ENCODE data around the gene PXDN.
"Not testable (repeated sequence)": the region's sequence is repeated elsewhere in the genome, so short reads cannot be mapped to it uniquely, and the experiment has no call there.

Gene PXDN, protein sequence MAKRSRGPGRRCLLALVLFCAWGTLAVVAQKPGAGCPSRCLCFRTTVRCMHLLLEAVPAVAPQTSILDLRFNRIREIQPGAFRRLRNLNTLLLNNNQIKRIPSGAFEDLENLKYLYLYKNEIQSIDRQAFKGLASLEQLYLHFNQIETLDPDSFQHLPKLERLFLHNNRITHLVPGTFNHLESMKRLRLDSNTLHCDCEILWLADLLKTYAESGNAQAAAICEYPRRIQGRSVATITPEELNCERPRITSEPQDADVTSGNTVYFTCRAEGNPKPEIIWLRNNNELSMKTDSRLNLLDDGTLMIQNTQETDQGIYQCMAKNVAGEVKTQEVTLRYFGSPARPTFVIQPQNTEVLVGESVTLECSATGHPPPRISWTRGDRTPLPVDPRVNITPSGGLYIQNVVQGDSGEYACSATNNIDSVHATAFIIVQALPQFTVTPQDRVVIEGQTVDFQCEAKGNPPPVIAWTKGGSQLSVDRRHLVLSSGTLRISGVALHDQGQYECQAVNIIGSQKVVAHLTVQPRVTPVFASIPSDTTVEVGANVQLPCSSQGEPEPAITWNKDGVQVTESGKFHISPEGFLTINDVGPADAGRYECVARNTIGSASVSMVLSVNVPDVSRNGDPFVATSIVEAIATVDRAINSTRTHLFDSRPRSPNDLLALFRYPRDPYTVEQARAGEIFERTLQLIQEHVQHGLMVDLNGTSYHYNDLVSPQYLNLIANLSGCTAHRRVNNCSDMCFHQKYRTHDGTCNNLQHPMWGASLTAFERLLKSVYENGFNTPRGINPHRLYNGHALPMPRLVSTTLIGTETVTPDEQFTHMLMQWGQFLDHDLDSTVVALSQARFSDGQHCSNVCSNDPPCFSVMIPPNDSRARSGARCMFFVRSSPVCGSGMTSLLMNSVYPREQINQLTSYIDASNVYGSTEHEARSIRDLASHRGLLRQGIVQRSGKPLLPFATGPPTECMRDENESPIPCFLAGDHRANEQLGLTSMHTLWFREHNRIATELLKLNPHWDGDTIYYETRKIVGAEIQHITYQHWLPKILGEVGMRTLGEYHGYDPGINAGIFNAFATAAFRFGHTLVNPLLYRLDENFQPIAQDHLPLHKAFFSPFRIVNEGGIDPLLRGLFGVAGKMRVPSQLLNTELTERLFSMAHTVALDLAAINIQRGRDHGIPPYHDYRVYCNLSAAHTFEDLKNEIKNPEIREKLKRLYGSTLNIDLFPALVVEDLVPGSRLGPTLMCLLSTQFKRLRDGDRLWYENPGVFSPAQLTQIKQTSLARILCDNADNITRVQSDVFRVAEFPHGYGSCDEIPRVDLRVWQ (N-terminal part only)

DNA sequence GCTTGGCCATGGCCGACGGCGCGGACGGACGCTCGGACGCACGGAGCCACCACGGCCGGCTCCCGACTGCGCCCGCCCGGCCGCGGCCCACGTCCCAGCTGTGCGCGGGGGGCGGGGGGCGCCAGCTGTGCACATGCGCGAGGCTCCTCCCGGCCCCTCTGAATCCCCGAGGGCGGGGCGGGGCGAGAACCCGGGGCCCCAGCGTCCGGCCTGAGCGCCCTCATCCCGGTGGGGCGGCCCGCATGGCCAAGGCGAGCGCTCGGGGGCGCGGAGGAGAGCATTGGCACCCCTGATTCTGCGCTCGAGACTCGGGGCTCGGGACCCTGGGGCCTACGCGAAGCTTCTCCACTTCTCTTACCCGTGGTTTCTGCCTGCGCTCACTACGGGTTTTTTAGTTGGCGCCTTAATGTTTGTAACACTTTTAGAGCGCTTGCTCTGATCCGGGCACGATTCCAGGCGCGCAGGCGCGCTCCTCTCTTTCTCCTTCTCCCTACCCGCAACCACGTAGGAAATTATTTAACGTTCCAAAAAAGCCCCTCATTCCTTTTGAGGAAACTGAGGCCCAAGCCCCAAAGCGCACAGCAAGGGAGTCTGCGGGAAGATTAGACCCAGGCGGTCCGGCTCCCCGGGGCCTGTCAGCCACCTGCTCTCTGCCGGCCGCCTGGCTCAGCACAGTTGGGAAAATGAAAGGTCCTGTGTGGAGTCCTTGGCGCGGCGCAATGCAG, at the start of gene PXDN:
TSS of gene PXDN (minus strand) at position 70 of the 725 bp plus-strand sequence. CDS start at position 10, 60 bp downstream.
- no peak for DNase-seq (ENCODE audit: low read depth, low spot score)

DNA sequence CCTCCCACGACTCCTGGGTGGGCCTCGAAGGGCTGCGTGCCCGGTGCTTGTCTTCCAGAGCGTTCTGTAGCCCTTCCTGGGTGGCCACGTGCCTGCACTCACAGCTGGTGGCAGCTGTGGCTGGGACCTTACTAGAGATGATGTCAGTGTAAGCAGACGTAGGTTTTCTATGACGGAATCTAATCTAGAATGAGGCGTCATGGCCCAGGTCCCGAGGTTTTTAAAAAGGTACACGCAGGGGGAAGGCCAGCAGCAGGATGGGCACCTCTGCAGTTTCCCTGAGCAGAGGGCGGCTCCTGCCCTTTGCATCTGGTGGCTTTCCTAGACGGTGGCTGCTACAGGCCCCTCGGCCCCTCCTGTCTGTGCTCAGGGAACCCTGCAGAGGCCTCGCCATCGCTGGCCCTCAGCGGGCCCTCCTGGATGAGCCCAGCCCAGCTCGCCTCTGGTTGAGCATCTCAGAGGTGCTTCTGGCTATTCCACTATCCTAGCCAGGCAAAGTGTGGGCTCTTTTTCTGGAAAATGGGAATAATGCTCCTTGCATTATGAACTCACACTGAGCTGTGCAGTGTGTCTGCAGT, 49.6 kb upstream of the PXDN start:
- DNase-seq (ENCODE audit: low read depth, low spot score): no peak

DNA sequence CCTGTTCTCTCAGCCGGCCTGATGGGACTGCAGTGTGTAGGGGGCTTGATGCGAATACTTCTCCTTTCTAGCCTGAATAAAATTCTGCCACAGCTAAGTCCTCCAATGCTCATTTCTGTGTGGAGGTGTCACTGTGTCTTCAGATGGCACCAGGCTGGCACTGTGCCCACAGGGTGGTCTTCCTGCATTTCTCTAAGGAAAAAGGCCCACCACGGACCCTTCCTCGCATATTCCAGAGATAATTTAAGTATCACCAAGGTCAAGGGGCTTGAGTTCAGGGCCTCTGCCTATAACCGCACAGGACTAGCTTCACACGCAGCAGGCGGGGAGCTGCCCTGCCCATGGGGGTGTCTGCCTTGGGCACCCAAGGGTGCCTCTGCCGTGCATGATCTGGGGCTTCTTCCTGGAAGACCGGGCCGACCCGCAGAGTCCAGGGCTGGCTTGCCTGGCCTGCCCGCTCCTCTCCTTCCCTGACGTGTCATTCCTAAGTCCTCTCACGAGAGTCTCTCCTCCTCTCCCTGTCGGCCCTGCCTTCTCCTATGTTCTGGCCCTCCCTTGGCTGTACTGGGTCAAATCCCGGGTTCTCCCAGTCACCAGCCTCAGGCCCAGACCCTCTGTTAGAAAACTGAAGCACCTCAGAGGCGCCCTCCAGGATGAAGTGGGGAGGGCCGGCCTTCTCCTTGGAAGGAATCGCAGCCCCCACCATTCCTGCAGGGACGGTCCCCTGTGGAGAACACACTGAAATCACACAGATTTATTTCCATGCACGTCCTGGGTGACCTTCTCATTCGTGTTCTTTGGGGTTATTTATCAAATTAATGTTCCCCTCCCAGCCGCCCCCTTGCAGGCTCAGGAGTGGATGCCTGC, 48.9 kb upstream of the PXDN start:
- DNase-seq (ENCODE audit: low read depth, low spot score): no peak

DNA sequence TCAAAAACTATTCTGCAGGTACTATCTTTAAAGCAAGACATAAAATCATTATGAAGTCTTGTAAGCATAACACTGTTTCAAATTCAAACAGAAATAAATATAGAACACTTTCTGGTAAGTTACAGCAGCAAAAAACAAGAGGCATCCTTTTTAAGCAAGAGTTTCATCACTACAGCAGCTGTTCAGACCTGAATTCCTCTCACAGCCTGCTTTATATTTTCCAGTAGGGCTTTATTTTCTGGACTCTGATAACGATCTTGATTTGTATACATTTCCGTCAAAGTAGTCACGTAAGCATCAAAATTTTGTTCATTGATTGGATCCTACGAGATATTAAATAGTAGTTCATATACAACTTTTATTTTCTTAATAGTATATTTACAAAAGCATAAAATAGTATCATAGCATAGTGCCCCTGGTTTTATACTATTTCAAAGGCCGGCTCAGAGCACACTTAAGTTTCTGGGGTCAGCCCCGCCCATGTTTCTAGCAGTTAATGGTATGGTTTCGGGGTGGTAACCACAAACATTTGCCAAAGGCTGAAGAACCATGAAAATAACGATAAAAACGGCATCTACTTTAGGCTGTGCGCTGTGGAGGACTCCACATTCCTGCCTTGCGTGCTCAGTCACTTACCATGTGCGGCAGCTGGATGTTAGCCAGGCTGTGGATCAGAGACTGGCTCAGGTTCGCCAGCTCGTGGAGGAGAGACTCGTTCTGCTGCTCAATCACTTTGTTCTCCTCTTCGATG, 47.5 kb upstream of the PXDN start:
- no peak for DNase-seq (ENCODE audit: low read depth, low spot score)

DNA sequence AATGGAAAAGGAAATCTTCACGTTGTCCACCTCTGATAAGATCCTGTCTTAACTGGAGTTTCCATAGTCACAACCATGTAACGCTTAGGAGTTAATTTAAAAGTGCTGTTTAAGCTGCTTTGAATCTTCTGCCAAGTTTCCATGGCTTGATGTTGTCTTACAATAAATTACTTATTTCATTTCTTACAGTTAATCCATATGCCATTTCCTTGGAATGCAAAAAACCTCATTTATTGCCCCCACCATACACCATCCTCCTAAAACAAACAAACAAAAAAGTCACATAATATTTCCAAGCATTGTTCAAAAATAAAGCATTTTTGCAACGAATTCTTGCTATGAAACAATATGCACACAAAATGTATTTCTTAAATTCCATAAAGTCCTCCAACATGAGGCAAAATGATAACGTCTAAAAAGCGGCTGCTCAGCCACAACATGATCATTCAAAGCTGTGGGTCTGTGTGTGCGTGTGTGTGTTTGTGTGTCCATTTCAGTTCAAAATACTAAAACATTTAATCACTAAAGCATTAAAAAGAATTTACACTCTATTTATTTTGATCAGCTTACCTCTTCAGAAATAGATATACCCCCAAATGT, 46.8 kb upstream of the PXDN start:
- no peak for DNase-seq (ENCODE audit: low read depth, low spot score)

DNA sequence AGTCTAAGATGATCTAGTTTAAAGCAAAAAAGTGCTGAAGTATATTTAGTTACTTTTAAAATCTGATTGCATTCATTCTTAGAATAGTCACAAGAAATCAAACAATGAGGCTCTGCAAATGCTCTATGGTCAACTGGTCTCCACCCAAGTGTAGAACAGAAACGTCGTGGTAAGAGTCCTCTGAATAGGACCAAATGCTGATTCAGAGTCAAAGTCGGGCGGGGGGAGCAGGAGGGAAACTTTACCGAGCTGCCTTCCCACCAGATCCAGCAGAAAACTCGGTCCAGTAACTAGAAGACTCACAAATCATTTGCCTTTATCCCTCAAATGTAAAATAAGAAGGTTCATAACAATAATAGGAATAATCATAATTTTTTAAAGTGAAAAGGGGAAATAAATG, 46.2 kb upstream of the PXDN start:
- DNase-seq (ENCODE audit: low read depth, low spot score): no peak

DNA sequence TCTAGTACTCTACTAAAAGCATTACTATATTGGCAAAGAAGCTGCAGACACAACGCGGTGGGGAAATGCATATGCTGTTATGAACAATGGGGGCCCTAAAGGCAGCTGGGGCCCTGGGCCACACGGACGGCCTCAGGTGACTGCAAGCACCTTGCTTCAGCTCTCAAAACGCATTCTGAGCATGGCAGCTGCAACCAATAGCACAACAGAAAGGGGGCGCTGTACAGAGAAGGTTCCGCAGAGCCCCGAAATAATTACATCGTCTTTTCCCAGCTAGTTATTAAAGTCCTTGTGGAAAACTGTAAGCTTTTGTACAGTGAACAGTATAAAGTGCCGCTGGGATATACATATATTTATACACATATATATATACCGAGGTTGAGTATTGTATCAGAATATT, 45.3 kb upstream of the PXDN start:
- no peak for DNase-seq (ENCODE audit: low read depth, low spot score)

DNA sequence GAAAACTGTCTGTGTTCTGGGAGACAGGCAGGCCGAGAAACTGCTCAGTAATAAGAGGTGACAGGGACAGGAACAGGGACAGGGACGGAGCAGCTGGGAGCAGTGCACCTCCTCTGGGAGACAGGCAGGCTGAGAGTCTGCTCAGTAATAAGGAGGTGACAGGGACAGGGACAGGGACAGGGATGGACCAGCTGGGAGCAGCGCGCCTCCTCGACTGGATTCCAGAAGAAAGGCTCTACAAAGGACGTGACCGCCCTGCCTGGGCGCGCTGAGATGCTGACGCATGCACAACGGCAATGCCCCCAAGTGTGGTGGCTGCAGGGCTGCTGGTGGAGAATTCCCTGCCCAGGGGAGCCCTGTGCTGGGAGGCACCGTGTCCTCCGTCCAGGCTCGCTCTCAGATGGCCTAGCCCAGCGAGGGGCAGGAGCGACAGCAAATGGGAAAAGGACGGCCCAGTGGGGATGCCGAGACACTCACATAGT, 44.2 kb upstream of the PXDN start:
- no peak for DNase-seq (ENCODE audit: low read depth, low spot score)

DNA sequence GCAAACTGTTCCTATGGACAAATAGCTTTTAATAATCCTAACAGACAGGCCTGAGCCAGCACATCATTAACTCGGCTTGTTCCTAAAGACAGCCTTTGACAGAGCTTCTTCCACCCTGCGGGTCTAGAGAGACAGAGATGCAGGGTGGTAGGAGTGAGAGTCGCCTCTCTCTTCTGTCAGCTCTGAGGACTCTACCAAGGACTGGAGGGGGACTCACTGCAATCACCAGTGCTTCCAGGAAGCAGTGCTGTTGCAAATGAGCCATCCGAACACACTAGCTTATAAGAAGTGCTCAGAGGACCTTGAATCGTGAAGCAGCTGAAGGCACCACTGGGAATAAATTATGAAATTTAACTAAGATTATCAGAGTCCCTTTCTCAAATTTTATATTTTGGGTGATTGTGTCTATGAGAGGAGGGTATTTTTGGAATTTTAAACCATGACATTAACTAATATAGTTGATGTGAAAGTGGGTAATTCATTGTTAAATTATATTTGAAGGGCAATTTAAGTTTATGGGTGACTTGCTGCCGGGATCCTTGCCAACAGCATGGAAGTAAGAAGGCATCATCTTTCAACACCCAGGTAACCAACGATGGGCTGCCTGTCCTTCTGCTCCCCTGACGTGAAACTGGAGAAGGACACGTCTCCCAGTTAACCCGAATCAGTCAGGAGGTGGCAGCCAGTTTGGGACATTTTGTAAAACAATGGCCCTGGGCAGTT, 43.6 kb upstream of the PXDN start:
- no peak for DNase-seq (ENCODE audit: low read depth, low spot score)

DNA sequence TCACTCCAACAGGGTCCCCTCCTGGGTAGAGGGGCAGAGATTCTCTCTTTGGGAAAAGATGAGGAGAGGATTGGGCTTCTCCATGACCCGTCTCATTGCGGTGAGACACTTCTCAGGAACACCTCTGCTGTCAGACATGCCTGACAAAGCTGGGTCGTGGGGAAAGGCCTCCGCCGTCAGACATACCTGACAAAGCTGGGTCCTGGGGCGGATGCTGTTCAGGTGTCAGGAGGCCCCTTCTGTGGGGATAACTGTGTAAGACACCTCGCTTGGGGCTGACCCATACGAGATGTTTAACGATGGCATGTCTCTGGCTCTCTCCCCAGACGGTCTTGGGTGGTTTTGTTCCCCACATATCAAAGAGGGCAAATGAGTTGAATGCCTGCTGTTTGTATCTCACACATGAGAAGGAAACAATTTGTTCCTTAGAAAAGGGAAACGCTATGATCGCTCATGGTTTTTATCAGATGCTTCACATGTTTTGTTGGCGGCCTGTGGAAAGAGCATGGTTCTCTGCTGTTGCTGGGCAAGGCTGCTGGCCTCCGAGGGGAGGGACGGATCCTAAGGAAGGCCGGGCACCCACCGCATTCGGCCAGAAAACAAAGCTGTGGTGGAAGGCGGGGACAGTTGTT, 40.8 kb upstream of the PXDN start:
- DNase-seq (ENCODE audit: low read depth, low spot score): no peak

DNA sequence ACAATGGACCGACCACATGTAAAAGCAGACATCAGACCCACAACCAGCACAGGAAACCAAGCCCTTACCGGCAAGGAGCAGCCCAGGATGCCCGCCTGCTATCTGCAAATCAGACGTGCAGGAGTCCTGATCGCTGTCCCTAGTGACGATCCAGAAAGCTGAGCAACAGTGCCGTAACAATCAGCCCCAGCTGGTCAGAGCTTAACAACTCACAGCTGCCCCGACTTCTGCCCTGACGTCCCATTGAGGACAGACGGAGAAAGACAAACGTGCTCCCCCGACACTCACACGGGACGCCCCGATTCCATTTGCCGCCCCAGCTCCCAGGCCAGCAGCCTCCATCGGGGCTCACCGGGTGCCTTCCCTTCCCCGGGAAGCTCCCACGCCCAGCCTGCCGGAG, 39.8 kb upstream of the PXDN start:
- DNase-seq (ENCODE audit: low read depth, low spot score): no peak

DNA sequence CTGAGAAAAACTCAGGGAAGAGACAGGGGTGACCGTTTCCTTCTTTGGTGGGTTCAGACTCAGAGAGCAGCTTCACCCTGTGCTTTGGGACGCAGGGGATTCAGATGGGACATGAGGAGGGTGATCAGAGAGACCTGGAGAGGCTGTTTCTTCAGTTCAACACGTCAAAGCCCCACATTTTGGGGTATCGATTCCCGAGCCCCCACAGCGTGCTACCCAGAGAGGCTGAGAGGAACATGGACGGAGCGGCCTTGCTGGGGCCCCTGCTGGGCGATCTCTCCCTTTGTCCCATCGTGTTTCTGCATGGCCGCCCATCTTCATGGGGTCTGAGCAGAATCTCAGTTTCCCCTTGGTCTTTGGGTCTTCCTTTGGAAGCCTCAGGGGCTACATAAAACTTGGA, 38.2 kb upstream of the PXDN start:
- DNase-seq (ENCODE audit: low read depth, low spot score): no peak

DNA sequence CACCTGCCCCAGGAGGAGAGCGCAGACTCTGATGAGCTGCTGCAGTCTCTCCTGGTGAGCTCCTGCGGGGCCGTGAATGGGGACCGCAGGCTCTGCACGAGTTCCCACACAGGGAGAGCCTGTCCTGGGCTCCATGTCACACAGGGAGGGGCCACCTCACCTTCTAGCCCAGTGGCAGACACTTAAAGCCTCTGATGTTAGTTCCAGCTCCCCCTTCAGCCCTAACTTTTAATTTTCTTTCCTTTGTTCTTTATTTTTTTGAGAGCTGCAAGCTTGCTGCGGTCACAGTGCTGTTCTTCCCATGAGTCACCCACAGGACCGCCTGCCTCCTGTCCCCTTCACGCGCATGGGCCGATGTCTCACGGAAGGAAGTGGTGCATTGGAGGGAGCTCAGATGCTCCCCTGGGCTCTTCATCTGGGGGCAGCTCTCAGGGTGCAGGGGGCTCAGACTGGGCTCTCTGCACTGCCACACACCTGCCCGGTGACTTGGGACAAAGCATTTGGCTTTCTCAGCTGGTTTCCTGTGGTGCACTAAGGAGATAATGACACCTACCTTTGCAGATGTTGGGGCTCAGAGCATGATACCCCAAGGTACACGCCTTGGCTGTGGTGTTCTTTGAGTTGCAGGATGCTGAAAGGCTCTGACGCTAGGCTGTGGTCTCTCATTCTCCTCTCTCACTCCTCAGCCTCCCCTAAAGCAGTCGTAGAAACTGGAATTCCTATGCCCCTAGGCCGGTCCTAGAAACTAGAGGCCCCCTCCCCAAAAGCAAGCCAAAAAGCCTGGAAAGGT, 37.2 kb upstream of the PXDN start:
- no peak for DNase-seq (ENCODE audit: low read depth, low spot score)

DNA sequence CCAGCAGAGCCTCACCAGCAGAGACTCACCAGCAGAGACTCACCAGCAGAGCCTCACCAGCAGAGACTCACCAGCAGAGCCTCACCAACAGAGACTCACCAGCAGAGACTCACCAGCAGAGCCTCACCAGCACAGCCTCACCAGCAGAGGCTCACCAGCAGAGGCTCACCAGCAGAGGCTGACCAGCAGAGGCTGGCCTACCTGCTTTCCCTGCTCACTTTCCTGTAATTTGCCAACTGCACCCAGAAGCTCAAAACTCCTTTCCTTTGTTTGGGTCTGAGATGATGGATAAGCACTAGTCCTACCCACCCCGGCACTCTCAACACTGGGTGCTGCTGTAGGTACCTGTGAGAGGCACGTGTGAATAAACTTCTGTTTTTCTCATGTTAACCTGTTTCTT, 36.4 kb upstream of the PXDN start:
- no peak for DNase-seq (ENCODE audit: low read depth, low spot score)

DNA sequence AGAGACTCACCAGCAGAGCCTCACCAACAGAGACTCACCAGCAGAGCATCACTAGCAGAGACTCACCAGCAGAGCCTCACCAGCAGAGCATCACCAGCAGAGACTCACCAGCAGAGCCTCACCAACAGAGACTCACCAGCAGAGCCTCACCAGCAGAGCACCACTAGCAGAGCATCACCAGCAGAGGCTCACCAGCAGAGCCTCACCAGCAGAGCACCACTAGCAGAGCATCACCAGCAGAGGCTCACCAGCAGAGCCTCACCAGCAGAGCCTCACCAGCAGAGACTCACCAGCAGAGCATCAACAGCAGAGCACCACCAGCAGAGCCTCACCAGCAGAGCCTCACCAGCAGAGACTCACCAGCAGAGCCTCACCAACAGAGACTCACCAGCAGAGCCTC, 35.7 kb upstream of the PXDN start:
- DNase-seq (ENCODE audit: low read depth, low spot score): not testable (repeated sequence)

DNA sequence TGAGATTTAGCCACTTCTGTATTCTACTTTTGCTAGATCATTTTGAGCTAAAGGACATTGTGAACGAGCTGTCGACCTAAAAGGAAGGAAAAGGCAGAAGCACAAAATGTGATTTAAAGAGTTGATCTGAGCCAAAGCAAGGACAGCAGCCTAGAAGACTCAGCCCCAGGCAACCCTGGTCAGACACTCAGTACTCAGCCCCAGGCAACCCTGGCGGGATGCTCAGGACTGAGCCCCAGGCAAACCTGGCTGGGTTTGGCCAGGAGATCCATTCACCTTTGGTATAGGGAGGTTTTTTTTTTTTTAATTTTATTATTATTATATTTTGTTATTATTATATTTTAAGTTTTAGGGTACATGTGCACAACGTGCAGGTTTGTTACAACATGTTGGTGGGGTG, 34.3 kb upstream of the PXDN start:
- no peak for DNase-seq (ENCODE audit: low read depth, low spot score)

DNA sequence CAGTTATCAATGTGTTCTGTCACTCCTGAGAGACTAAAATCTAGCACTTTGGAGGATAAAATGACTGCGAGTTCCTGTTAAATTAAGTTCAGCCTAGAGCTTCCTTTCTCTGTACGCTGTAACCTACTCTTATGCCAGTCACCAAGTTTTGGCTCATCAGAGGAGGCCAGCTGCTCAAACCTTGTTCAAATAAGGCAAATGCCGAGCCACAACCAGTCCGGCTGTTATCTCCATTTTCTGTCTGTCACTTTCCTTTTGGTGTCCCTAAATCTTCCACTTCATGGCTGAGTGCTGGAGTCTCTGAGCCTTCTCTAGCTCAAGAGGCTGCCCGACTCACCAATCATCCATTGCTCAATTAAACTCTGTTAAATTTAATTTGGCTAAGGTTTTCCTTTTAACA, 33.5 kb upstream of the PXDN start:
- DNase-seq (ENCODE audit: low read depth, low spot score): no peak

All from activated CD4-positive, CD25-positive, alpha-beta regulatory T cell treated with anti-CD3 and anti-CD28 coated beads, Interleukin-2, amount 50 U/mL, for 16 hours (primary cell).